SU-DHL-6 (cell line): Measurements from ENCODE around the gene VEGFC.

ENCODE experiments used
- EZH2phosphoT487 ChIP-seq: fragments of 200-600 bp; sonication (generic), shearing (Covaris generic); conservative IDR thresholded peaks from 2 replicates; pipeline ENCODE4 v1.6.1; 2018; ENCODE audit warnings: mild to moderate bottlenecking, antibody characterized with exemption, low read length, moderate library complexity, mixed read lengths
- TF ChIP-seq, protein P1 (sequence below): fragments of 200-600 bp; sonication (generic); IDR thresholded peaks from one replicate; pipeline ENCODE4 v1.5.1; 2017; ENCODE audit warnings: antibody characterized with exemption, mild to moderate bottlenecking, low read length, moderate library complexity; ENCODE audit not compliant: insufficient read depth, poor library complexity, severe bottlenecking

DNA sequence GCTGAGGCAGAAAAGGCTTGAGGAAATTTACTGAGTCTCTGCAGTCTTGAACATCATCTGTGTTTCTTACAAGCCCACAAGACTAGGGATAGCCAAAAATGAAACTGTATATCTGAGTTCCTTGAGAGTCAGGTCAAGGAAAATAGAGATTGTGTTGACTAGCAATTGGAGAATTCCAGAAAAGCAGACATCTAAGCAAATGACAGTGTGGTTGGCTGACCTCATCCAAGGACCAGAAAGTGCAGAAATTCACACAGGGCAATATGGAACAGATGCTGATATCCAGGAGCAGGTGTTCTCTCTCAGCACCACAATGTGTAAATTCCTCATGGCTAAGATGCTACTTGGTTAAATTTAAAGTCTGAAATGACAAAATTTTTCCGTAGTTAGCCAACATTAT, 146.4 kb downstream of the VEGFC start:
- TF ChIP-seq, protein P1, sequence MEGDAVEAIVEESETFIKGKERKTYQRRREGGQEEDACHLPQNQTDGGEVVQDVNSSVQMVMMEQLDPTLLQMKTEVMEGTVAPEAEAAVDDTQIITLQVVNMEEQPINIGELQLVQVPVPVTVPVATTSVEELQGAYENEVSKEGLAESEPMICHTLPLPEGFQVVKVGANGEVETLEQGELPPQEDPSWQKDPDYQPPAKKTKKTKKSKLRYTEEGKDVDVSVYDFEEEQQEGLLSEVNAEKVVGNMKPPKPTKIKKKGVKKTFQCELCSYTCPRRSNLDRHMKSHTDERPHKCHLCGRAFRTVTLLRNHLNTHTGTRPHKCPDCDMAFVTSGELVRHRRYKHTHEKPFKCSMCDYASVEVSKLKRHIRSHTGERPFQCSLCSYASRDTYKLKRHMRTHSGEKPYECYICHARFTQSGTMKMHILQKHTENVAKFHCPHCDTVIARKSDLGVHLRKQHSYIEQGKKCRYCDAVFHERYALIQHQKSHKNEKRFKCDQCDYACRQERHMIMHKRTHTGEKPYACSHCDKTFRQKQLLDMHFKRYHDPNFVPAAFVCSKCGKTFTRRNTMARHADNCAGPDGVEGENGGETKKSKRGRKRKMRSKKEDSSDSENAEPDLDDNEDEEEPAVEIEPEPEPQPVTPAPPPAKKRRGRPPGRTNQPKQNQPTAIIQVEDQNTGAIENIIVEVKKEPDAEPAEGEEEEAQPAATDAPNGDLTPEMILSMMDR: no peak
- no peak for TF ChIP-seq EZH2phosphoT487
